Motor neuron (in vitro differentiated cells): ENCODE data around the gene MORN1. TPM values are rescaled to one million over a fixed set of nuclear protein-coding genes. Genes with fewer than 3 reads are reported as not detected.

Experiments used
- ATAC-seq, 8 experiments: fragments of 200-7000 bp; cut with Tn5 transposase; replicated peaks in 6 of 8; 2 replicates each; pipeline ENCODE4 v1.8.0; 2021; ENCODE audit warnings: mild to moderate bottlenecking in 8 of 8, moderate library complexity in 8 of 8
- H3K27ac ChIP-seq, 2 donors: fragments of 250-450 bp; sonication (Bioruptor Pico); 2 replicates each; pipeline ENCODE4 v1.9.0; 2021; ENCODE audit warnings: antibody characterized with exemption in 2 of 2, mild to moderate bottlenecking in 2 of 2, moderate library complexity in 1 of 2
- H3K4me1 ChIP-seq, 2 donors: fragments of 250-450 bp; sonication (Bioruptor Pico); replicated peaks in 1 of 2; 2 replicates each; pipeline ENCODE4 v1.6.1; 2021; ENCODE audit warnings: antibody characterized with exemption in 2 of 2, mild to moderate bottlenecking in 2 of 2, moderate library complexity in 1 of 2
- H3K4me3 ChIP-seq, 5 donors: fragments of 250-450 bp; sonication (Bioruptor Pico); 2 replicates each; pipeline ENCODE4 v1.9.0; 2021; ENCODE audit warnings: antibody characterized with exemption in 5 of 5, mild to moderate bottlenecking in 5 of 5, moderate library complexity in 4 of 5
- WGBS, 10 experiments: fragments of 450-650 bp; shearing (Covaris generic); methylation state at CpG; one replicate each; pipeline ENCODE4 v1.0.0; 2022; 5-methylcytosine and 5-hydroxymethylcytosine counted together
- in situ Hi-C, 9 experiments: fragments of 400-800 bp; cut with MboI; loops; one replicate each; pipeline ENCODE4 v1.15.0; 2021; ENCODE audit warnings: low sequenced_read_pairs in 9 of 9, low pct_unique_long_range_greater_than_20kb in 2 of 9; ENCODE audit not compliant: unreplicated experiment in 9 of 9
- total RNA-seq, 8 experiments: library from RNA; unstranded; fragments of 300-600 nt; gene quantifications; 2 replicates each; pipeline versions ENCODE4 v1.2.3 to v1.2.4, GENCODE V29; 2022

The MORN1 gene
- total RNA-seq, 8 experiments from 2014 or later, result 13.5 to 28.6 (median 21.8) TPM

DNA sequence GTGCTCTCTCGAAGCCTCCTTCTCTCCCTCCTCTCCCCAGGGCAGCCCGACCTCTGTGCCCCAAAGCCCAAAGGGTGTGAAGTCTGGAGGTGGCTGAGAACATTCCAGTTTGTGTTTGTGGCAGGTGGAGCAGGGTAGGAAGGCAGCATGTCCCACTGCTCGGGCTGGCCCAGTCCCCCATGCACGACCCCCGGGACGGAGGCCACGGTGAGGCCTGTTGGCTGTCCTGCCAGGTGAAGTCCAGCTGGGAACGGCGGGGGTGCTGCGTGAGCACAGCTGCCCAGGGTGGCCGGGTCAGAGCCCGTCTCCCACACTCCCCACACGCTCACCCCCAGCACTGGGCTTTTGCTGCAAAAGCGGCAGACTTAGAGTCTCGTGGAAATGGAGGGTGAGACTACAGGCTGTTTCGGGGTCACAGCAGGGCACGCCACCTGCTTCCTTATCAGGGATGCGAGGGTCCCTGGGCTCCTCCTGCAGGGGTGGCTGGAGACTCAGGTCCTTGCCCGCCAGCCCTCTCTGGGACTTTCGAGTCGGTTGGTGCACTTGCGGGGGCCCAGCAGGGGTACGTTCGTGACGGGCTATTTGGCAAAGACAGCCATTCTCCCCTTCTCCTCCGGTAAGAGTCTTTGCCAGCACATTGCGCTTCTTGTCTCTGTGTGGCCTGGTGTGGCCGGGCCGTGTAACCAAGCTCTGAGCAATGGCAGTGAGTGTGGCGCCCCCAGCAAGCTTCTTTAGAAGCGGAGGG, 40.3 kb downstream of the MORN1 start:
- Histone ChIP-seq H3K4me3 (no peak overlapping the region), H3K27ac (no peak overlapping the region), H3K4me1 (peaks cover 26 to 32% of the 10 kb centered on the region in 2 donors)
- no peak for ATAC-seq
- WGBS, 10 experiments, result 0 to 88% (median 87%) methylated on average over 2 to 19 of the region's 31 CpGs; no CpG with 5 or more reads in 3 of the 10 experiments
- in situ Hi-C loops, result loop anchor here in 1 of 9 experiments (25.0 kb wide), 1 partner anchor 139 kb away; no protein-coding TSS in a partner anchor

DNA sequence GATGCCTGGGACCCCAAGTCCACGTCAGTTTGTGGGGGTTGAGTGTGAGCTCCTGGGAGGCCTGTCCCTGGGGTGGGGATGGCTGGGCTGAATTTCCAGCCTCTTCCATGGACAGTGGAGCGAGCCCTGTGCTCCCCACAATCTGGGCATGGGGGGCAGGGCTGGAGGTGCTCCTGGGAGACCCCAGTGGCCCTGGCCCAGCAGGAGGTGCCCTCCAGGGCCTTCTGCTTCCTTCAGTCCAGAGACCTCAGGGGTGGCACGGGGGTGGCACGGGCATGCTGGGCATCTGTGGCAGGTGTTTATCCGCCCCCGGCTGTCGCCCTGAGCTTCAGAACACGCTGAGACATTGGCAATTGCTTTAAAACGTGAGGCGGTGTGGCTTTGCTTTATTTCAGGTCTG, 40.9 kb downstream of the MORN1 start:
- WGBS, 10 experiments, result 40 to 91% (median 75%) methylated on average over 1 to 7 of the region's 10 CpGs; no CpG with 5 or more reads in 4 of the 10 experiments
- ATAC-seq, result no peak
- Histone ChIP-seq H3K27ac (no peak overlapping the region), H3K4me3 (no peak overlapping the region), H3K4me1 (peaks cover 23 to 31% of the 10 kb centered on the region in 2 donors)
- in situ Hi-C loops, result loop anchor here in 1 of 9 experiments (25.0 kb wide), 1 partner anchor 138 kb away; no protein-coding TSS in a partner anchor

DNA sequence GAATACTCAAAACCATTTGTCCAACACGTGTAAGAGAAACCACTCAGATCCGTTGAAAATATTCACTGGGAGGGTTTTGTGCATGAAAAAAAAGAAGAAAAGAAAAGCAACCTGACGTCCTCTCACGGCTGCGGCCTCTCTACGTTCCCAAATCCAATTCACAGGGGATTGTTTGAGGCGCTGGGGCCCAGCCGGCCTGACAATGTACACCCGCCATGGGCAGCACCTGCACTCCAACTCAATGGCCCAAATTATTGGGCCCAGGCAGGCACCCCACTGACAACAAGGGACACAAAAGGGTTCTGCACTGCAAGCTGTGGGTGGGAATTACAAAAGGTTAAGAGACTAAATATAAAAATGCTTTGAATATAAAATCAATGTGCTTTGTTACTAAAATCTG, 41.5 kb downstream of the MORN1 start:
- Histone ChIP-seq H3K27ac (peak overlapping the region in 1 of 2 donors; percentile 17), H3K4me3 (no peak overlapping the region), H3K4me1 (peaks cover 16 to 25% of the 10 kb centered on the region in 2 donors)
- 8 to 80% (median 50%) methylated on average over 2 to 9 of the region's 9 CpGs; no CpG with 5 or more reads in 1 of the 10 experiments for WGBS, 10 experiments
- in situ Hi-C loops, result loop anchor here in 1 of 9 experiments (25.0 kb wide), 1 partner anchor 138 kb away; no protein-coding TSS in a partner anchor
- no peak for ATAC-seq

DNA sequence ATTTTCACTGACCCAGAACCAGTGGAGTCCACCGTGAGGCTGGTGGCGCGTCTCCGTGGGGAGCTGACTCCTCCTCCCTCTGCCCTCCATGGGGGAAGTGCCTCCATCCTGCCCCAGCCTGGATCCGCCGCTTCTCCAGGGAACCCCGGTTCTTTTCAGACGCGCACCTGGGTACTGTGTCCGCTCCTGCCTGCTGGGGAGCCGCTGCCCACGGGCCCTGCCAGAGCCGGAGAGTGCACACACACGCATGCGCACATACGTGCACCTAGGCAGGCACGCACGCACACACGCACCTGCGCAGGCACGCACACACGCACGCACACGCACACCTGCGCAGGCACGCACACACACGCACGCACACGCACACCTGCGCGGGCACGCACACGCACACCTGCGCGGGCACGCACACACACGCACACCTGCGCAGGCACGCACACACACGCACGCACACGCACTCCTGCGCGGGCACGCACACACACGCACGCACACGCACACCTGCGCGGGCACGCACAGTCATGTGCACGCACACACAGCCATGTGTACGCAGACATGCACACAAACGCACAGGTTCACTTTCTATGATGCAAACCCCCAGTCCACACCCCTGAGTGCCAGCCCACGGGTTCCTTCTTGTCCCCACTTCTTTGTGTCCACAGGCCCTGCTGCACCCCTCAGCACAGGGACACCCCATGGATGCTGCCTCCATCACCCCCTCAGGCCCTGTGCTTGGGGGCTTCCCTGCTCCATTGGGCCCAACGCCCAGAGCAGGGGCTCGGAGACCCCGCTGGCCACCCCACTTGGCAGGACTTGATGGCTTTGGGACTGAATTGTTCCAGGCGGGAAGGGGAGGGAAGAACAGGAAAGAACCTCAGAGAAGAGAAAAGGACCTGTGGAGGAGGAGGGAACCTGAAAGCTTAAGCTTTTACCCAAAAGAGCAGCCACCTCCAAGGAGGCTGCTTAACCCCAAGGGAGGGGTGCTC, 42.7 kb downstream of the MORN1 start:
- Histone ChIP-seq H3K4me3 (no peak overlapping the region), H3K4me1 (peaks cover 14 to 20% of the 10 kb centered on the region in 2 donors), H3K27ac (no peak overlapping the region)
- in situ Hi-C loops, result no loop called here
- ATAC-seq, result peak in 1 of 8 experiments; percentile 5
- WGBS, 10 experiments, result 91 to 96% (median 94%) methylated on average over 9 to 37 of the region's 59 CpGs; no CpG with 5 or more reads in 6 of the 10 experiments

DNA sequence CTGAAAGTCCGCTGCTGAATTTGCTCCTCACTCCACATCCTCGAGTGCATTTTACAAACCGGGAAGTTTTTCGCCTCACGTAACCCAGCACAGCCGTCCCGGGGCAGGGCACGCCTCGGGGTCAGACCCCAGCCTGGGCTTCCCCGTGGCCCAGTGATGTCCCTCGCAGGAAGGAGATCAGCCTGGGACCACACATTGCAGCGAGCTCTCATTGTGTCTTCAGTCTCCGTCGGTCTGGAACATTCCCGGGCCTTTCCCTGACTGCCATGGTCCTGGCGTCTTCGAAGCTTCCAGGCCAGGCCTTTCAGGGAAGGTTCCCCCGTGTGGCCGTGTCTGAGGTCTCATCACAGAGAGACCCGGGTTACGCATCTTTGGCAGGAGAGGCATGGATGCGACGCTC, 43.5 kb downstream of the MORN1 start:
- H3K27ac ChIP-seq, result no peak overlapping the region
- peaks cover 13 to 14% of the 10 kb centered on the region in 2 donors for H3K4me1 ChIP-seq
- no peak for ATAC-seq
- in situ Hi-C loops, result no loop called here
- H3K4me3 ChIP-seq, result no peak overlapping the region
- WGBS, 10 experiments, result 59 to 91% (median 85%) methylated on average over 3 to 9 of the region's 23 CpGs; no CpG with 5 or more reads in 4 of the 10 experiments

DNA sequence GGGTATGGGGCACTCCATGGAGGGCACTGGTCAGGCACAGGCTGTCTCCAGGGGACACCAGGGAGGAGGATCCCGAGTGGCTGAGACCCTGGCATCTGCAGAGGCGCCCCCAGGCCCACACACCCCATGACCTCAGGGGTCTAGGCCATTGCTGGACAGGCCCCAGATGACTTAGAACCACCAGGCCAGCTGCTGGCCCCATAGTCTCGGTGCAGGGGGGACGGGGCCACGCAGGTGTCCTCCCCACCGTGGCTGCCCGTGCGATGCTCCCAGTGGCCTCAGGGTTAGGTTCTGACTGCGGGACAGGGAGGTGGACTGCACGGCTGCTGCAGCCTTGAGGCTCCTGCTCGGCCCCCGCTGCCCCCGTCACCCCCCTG, 44.0 kb downstream of the MORN1 start:
- no peak for ATAC-seq
- H3K4me1 ChIP-seq, result peaks cover 13 to 16% of the 10 kb centered on the region in 2 donors
- in situ Hi-C loops, result no loop called here
- whole genome bisulfite sequencing, 10 experiments, result 100% methylated on average over 1 of the region's 13 CpGs; no CpG with 5 or more reads in 9 of the 10 experiments
- no peak overlapping the region for H3K27ac ChIP-seq
- H3K4me3 ChIP-seq, result no peak overlapping the region

DNA sequence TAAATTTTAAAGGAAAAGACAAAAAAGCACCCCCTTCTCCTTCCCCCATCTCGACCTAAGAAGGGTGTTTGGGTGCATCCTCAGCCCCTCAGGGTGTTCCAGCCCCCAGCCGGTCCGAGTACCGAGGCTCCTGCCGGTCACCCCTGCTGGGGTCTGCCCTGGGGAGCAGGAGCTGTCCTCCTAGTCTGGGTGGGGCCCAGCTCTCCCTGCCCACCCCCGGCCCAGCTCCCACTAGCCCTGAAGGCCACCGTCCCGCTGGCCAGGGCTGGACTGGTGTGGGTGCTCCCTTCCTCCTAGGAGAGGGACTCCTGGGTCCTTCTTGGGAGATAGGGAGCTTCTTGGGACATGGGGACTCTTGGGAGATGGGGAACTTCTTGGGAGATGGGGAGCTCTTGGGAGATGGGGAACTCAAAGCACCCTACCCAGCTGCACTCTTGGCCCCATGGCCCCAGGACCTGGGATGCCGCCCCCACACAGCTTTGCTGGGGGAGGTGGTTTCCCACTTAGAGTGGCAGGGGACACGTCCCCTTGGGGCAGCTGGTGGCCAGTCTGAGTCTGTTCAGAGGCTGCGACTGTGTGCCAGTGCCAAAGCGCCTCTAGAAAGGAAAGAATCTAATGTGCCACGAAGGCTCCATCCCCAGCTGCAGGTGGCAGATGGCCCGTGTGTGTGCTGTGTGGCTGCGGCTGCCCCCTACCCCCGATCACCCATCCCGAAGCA, 44.5 kb downstream of the MORN1 start:
- in situ Hi-C loops, result no loop called here
- no peak for ATAC-seq
- H3K27ac ChIP-seq, result no peak overlapping the region

DNA sequence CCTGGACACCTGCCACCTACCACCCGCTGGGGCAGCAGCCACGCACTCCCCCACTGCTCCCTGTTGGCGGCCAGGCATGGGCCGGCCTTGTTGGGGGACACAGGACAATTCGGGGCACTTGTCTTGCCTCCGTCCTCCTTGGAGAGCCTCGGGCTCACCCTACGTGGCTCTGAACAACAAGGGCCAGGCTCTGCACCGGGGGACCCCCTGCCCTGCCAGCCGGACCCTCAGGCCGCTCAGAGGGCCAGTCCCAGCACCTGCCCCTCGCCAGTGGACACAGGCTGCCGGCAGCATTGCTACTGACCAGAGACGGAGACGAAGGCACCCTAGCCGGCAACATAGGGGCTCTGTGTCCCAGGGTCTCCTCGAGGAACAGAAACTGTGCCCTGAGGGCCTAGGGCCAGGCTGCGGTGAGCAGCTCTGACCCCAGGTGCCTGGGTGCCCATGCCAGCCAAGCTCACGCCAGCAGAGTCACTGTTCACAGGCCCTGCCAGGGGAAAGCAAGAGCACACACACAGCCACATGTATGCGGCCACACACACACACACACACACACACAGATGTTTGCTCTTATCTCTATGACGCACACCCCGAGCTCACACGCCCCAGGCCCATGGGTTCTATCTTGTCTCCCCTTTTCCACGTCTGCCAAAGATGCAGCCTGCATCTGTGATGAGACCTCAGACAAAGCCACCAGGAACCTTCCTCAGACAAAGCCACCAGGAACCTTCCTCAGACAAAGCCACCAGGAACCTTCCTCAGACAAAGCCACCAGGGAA, 45.9 kb downstream of the MORN1 start:
- 80 to 100% (median 80%) methylated on average over 1 to 5 of the region's 24 CpGs; no CpG with 5 or more reads in 5 of the 10 experiments for WGBS, 10 experiments
- peak in 1 of 8 experiments; percentile 28 for ATAC-seq
- Histone ChIP-seq H3K4me1 (peaks cover 22 to 26% of the 10 kb centered on the region in 2 donors), H3K4me3 (no peak overlapping the region), H3K27ac (no peak overlapping the region)
- in situ Hi-C loops, result no loop called here

More for the DNA sequence above, 44.5 kb downstream of the MORN1 start:
- H3K4me3 ChIP-seq, result no peak overlapping the region
- H3K4me1 ChIP-seq, result peaks cover 19 to 21% of the 10 kb centered on the region in 2 donors
- WGBS, 10 experiments, result 80 to 83% methylated on average over 2 to 5 of the region's 17 CpGs; no CpG with 5 or more reads in 8 of the 10 experiments

DNA sequence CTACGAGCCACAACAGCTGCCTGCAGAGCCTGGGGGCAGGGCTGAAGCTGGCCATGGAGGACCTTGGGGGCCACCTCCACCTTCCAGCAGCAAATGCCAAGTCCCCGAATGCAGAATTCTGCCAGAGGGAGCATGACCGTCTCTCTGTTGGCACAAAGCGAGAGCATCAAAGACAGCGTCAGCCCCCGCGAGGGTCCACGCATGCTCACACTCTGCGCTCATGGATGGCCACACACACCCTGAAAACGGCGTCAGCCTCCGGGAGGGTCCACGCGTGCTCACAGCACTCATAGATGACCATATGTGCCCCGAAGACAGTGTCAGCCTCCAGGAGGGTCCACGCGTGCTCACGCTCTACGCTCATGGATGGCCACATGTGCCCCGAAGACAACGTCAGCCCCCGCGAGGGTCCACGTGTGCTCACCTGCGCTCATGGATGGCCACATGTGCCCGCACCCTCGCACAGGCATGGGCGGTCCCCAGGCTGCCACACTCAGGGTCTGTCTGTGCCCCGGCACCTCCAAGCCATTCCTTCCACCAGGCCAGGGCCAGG, 46.5 kb downstream of the MORN1 start:
- WGBS, 10 experiments, result 73 to 100% (median 96%) methylated on average over 1 to 22 of the region's 29 CpGs; no CpG with 5 or more reads in 3 of the 10 experiments
- Histone ChIP-seq H3K4me3 (no peak overlapping the region), H3K4me1 (peaks cover 20% of the 10 kb centered on the region in 2 donors), H3K27ac (no peak overlapping the region)
- no peak for ATAC-seq
- in situ Hi-C loops, result no loop called here

DNA sequence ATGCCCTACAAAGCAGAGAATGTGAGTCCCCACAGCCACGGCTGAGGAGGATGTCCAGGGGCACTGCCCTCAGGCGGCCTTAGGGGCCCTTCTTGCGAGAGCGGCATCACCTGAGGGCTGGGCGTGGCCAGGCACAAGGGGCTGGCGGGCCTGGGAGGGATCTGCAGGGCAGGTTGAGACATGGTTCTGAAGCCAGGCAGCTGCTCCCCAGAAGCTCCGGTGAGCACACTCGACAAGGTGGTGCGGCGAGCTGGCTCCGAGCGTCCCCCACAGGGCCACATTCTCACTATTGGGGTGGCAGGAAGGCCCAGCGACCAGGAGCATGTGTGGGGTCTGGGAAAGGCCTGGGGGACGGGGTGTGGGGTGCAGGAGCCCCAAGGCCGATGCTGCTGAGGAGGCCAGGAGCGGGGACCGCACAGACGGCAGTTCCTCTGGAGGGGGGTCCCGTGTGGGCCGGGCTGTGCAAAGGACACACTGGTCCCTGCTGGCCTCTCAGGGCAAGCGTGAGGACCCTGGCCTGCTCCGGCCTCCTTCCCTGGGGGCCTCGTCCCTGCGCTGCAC, 47.2 kb downstream of the MORN1 start:
- WGBS, 10 experiments, result 85 to 100% (median 100%) methylated on average over 1 to 4 of the region's 24 CpGs; no CpG with 5 or more reads in 7 of the 10 experiments

More for the DNA sequence above, 47.2 kb downstream of the MORN1 start:
- no peak for ATAC-seq
- no peak overlapping the region for H3K27ac ChIP-seq
- H3K4me3 ChIP-seq, result no peak overlapping the region
- in situ Hi-C loops, result no loop called here
- H3K4me1 ChIP-seq, result peaks cover 14% of the 10 kb centered on the region in 2 donors
